ENCODE measurements around the gene TMEM37. TPM values are rescaled to one million over a fixed set of nuclear protein-coding genes. Genes with fewer than 3 reads are reported as not detected.

The TMEM37 gene
- polyA plus RNA-seq, 1 donor from 2014 or later: not detected

DNA sequence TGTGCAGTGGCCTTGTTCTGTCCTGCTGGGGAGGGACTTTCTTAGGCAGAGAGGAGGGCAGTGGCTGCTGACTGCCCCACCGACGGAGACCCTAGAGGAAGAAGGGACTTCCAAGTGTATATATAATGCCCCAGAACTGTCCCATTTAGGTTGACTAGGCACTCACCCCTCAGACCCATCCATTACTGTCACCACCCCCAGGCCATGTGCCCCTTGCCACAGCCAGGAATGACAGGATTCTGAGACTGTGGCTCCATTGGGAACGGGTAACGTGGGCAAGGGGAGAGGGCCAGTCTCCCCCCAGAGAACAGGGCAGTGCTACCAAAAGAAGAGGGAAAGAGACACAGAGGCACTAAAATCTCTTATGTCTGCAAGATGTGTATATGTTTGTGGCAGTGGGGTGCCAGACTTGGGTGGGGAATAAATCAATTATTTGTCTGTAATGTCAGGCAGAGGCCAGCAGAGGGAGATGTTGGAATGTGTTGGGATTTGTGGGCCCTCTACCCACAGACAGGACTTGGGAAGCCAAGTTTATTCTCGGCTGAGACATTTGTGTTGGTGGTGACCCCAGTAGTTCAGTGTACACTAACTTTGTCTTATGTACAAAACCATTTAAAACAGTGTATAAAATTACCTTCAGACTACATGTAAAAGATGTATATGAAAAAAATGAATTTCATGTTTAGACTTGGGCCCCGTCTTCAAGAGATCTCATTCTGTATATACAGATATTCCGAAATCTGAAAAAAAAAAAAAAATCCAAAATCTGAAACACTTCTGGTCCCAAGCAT, 24.0 kb upstream of the TMEM37 start:
- H3K27me3 Mint-ChIP-seq: peaks cover 13% of the 10 kb centered on the region
- H3K4me1 Mint-ChIP-seq: peaks cover 0 to 4% (median 3%) of the 10 kb centered on the region in 3 donors
- no peaks in the 10 kb centered on the region for H3K36me3 Mint-ChIP-seq
- no peak overlapping the region for H3K27ac Mint-ChIP-seq
- peaks cover 0 to 3% (median 0%) of the 10 kb centered on the region in 3 donors for H3K9me3 Mint-ChIP-seq
- no peak overlapping the region for H3K4me3 Mint-ChIP-seq

DNA sequence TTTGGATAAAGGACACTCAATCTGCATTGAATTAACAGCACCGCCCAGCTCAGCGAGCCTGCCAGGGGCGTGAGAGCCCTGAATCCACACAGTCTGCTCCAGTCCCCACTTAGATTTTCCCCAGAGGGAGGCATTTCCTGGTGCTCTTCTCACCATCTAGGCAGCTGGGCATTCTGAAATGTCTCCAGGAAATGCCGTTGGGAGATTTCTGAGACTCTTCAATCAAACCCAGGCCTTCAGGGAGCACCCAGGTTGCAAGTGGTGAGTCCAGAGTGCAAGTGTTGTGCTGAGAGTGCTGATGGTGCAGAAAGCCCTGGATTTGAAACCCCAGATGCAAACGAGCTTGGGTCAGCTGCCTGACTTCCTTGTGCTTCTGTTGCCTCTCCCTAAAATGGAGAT, 23.4 kb upstream of the TMEM37 start:
- H3K27me3 Mint-ChIP-seq: peaks cover 13% of the 10 kb centered on the region
- no peaks in the 10 kb centered on the region for H3K36me3 Mint-ChIP-seq
- no peak overlapping the region for H3K27ac Mint-ChIP-seq
- H3K4me3 Mint-ChIP-seq: no peak overlapping the region
- H3K9me3 Mint-ChIP-seq: peaks cover 0 to 3% (median 0%) of the 10 kb centered on the region in 3 donors
- peaks cover 0 to 4% (median 3%) of the 10 kb centered on the region in 3 donors for H3K4me1 Mint-ChIP-seq

- H3K36me3 Mint-ChIP-seq: no peaks in the 10 kb centered on the region
- peaks cover 0 to 3% (median 0%) of the 10 kb centered on the region in 3 donors for H3K9me3 Mint-ChIP-seq
- no peak overlapping the region for H3K4me3 Mint-ChIP-seq
- H3K27me3 Mint-ChIP-seq: peaks cover 13% of the 10 kb centered on the region
- H3K4me1 Mint-ChIP-seq: peaks cover 0 to 6% (median 4%) of the 10 kb centered on the region in 3 donors
- H3K27ac Mint-ChIP-seq: no peak overlapping the region
Measured at GRCh38 chr2:119409506-119409905, 22.1 kb upstream of the TMEM37 start.

GRCh38 chr2:119414894-119415293, 16.8 kb upstream of the TMEM37 start:
- Mint-ChIP-seq H3K27ac (peak overlapping the region in 1 of 3 donors; percentile 54), H3K36me3 (no peaks in the 10 kb centered on the region), H3K27me3 (peaks cover 14% of the 10 kb centered on the region), H3K4me3 (peak overlapping the region in 1 of 4 donors; percentile 37), H3K4me1 (peaks cover 4 to 21% (median 5%) of the 10 kb centered on the region in 3 donors), H3K9me3 (no peaks in the 10 kb centered on the region)

- Mint-ChIP-seq H3K4me1 (peaks cover 3 to 19% (median 5%) of the 10 kb centered on the region in 3 donors), H3K9me3 (no peaks in the 10 kb centered on the region), H3K36me3 (no peaks in the 10 kb centered on the region), H3K27me3 (peaks cover 17% of the 10 kb centered on the region), H3K4me3 (no peak overlapping the region), H3K27ac (no peak overlapping the region)
Measured at GRCh38 chr2:119415630-119416029, 16.0 kb upstream of the TMEM37 start.

- Mint-ChIP-seq H3K9me3 (peaks cover 0 to under 1% (median 0%) of the 10 kb centered on the region in 3 donors), H3K27me3 (peaks cover 21% of the 10 kb centered on the region), H3K27ac (peak overlapping the region in 1 of 3 donors; percentile 18)
Measured at GRCh38 chr2:119416299-119416923, 15.2 kb upstream of the TMEM37 start.

DNA sequence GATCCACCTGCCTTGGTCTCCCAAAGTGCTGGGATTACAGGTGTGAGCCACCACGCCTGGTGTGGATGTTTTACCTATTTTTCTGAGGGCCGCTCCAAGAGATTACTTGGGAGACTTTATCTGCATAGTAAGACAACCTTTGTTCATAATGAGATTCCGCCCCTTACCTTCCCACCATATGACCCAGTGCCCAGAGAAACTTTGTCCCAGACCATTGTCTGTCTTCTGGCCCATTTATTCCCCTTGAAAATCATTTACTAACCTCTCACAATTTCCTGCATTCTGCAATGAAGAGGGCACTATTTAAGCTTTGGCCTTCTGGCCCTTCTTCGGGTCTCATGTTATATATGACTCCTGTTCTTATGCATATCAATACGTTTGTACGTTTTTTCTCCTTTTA, 13.7 kb upstream of the TMEM37 start:
- Mint-ChIP-seq H3K4me1 (peaks cover 3 to 19% (median 5%) of the 10 kb centered on the region in 3 donors), H3K4me3 (no peak overlapping the region), H3K27ac (no peak overlapping the region), H3K27me3 (peaks cover 26% of the 10 kb centered on the region), H3K9me3 (peaks cover 0 to 8% (median 3%) of the 10 kb centered on the region in 3 donors), H3K36me3 (no peaks in the 10 kb centered on the region)

More at GRCh38 chr2:119416299-119416923, 15.2 kb upstream of the TMEM37 start:
- Mint-ChIP-seq H3K36me3 (no peaks in the 10 kb centered on the region), H3K4me3 (peak overlapping the region in 2 of 4 donors; percentile 4 to 20), H3K4me1 (peaks cover 3 to 19% (median 5%) of the 10 kb centered on the region in 3 donors)

DNA sequence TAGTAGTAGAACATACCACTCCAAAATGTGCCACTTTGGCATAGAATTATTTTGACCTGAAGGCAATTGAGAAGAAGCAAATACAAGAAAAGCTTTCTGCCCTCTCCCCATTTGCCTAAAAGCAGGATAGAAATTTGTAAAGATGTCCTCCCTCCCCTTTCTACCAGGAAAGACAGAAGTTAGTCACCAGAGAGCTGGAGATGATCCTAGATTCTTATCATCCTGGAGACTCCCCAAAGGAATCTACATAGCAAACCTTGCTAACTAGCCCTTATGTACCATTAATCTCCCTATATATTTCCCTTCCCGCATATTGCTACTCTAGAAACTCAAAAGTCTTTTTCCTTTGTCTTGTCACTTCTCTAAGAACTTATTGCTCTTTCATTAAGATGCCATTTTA, 12.6 kb upstream of the TMEM37 start:
- Mint-ChIP-seq H3K27ac (no peak overlapping the region), H3K36me3 (no peaks in the 10 kb centered on the region), H3K27me3 (peaks cover 35% of the 10 kb centered on the region), H3K9me3 (peaks cover 0 to 8% (median 3%) of the 10 kb centered on the region in 3 donors), H3K4me3 (no peak overlapping the region), H3K4me1 (peaks cover 3 to 19% (median 5%) of the 10 kb centered on the region in 3 donors)

- H3K36me3 Mint-ChIP-seq: no peaks in the 10 kb centered on the region
- H3K9me3 Mint-ChIP-seq: peaks cover 0 to 8% (median 3%) of the 10 kb centered on the region in 3 donors
- H3K4me1 Mint-ChIP-seq: peaks cover 3 to 12% (median 3%) of the 10 kb centered on the region in 3 donors
- H3K27ac Mint-ChIP-seq: no peak overlapping the region
- H3K4me3 Mint-ChIP-seq: no peak overlapping the region
- peaks cover 41% of the 10 kb centered on the region for H3K27me3 Mint-ChIP-seq
Measured at GRCh38 chr2:119419803-119420508, 11.7 kb upstream of the TMEM37 start.

DNA sequence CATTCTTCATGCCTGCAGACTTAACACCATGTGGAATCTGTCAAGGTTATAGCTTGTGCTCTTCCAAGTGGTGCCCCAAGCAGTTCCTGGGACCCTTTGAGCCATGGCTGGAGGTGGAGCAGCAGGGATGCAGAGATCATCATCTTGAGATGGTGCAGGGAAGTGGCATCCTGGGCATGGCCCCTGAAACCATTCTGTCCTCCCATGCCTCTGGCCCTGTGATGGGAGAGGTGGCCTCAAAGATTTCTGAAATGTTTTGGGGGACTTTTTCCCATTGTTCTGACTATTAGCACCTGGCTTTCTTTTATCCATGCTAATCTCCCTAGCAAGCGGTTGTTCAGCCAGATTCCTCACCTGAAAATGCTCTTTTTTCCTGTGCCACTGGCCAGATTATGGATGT, 10.3 kb upstream of the TMEM37 start:
- Mint-ChIP-seq H3K36me3 (no peaks in the 10 kb centered on the region), H3K27me3 (peaks cover 47% of the 10 kb centered on the region), H3K27ac (no peak overlapping the region), H3K9me3 (peaks cover 0 to 8% (median 3%) of the 10 kb centered on the region in 3 donors), H3K4me3 (no peak overlapping the region), H3K4me1 (peaks cover 0 to 4% (median 0%) of the 10 kb centered on the region in 3 donors)

GRCh38 chr2:119421741-119422140, 9.9 kb upstream of the TMEM37 start:
- H3K27ac Mint-ChIP-seq: peak overlapping the region in 1 of 3 donors; percentile 9
- no peaks in the 10 kb centered on the region for H3K4me1 Mint-ChIP-seq
- H3K4me3 Mint-ChIP-seq: no peak overlapping the region
- H3K36me3 Mint-ChIP-seq: no peaks in the 10 kb centered on the region
- H3K27me3 Mint-ChIP-seq: peaks cover 51% of the 10 kb centered on the region
- H3K9me3 Mint-ChIP-seq: peaks cover 0 to 8% (median 3%) of the 10 kb centered on the region in 3 donors

DNA sequence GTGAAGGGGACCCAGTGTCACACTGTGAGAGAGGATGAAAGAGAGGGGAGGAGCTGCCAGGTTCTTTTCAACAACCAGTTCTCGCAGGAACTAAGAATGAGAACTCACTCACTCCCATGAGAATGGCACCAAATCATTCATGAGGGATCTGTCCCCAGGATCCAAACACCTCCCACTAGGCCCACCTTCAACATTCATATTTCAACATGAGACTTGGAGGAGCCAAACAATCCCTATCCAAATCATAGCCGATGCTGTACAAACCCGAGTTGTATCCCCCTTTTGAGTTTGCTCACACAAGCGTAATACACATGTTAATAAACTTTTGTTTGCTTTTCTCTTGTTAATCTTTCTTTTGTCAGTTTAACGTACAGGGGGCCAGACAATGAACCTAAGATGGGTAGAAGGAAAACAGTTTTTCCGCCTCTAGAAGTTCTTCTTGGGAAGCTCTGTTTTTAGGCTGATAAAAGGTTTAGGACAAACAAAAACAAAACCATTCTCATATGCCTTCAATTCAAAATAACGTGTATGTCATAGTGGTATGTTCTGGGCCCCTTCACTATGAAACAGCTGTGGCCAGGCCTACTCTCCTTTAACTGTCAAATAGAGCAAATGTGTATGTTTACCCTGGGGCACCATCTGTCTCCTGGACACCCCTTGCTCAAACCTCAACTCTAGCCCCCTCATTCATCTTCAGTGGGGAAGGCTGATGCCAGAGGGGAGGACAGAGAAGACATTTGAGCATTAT, 9.1 kb upstream of the TMEM37 start:
- Mint-ChIP-seq H3K4me3 (no peak overlapping the region), H3K36me3 (no peaks in the 10 kb centered on the region), H3K9me3 (peaks cover 0 to 8% (median 3%) of the 10 kb centered on the region in 3 donors), H3K4me1 (no peaks in the 10 kb centered on the region), H3K27me3 (peaks cover 53% of the 10 kb centered on the region), H3K27ac (peak overlapping the region in 1 of 3 donors; percentile 9)

DNA sequence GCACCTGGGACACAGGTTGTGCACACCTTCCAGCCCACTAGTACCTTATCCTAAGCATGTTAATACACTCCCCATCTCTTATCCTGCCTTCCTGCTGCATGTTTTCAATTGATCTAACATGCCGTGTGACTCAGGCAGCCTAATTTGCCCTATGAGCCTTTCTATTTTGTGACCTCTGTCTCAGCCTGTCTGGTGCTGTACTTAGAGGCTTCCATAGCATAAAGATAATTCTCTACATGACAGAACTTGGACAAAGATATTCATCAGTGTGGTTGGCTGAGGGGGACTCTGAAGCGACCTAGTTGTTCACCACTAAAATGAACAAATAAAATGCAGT, 8.6 kb upstream of the TMEM37 start:
- Mint-ChIP-seq H3K9me3 (peaks cover 0 to 8% (median 3%) of the 10 kb centered on the region in 3 donors), H3K4me1 (no peaks in the 10 kb centered on the region), H3K27me3 (peaks cover 58% of the 10 kb centered on the region), H3K4me3 (no peak overlapping the region), H3K27ac (no peak overlapping the region), H3K36me3 (no peaks in the 10 kb centered on the region)

DNA sequence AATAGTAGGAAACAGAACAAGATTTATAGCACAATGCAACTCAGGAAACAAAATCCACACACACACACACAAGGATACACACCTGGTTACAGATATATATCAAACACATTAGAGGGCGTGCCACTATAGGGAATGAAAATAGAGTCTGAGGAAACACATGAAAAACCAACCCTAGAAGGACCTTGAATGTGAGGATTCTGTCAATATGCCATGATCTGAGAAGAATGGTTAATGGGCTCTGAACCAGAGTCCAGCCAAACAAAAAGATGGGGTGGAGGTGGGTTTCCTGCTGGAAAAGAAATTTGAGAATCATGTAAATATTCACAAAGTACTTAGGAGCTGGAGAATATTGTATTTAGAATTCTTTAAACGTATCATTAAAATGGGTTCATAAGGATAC, 7.8 kb upstream of the TMEM37 start:
- H3K27ac Mint-ChIP-seq: no peak overlapping the region
- no peak overlapping the region for H3K4me3 Mint-ChIP-seq
- peaks cover 0 to 8% (median 3%) of the 10 kb centered on the region in 3 donors for H3K9me3 Mint-ChIP-seq
- peaks cover 63% of the 10 kb centered on the region for H3K27me3 Mint-ChIP-seq
- no peaks in the 10 kb centered on the region for H3K4me1 Mint-ChIP-seq
- H3K36me3 Mint-ChIP-seq: no peaks in the 10 kb centered on the region

Measured in IgD-negative memory B cell (primary cell).